HG02588 (cell line): ENCODE data around the gene MOV10L1.
A peak's percentile ranks its signal among the peaks of the same experiment; 100 is the strongest.

Experiments used
- ATAC-seq: cut with Tn5 transposase; IDR thresholded peaks from one replicate; pipeline ENCODE4 v1.9.1; 2021; ENCODE audit warnings: mild to moderate bottlenecking, moderate library complexity; ENCODE audit not compliant: unreplicated experiment

The MOV10L1 gene

GRCh38 chr22:50184902-50185374, 95.1 kb downstream of the MOV10L1 start:
- no peak for ATAC-seq

DNA sequence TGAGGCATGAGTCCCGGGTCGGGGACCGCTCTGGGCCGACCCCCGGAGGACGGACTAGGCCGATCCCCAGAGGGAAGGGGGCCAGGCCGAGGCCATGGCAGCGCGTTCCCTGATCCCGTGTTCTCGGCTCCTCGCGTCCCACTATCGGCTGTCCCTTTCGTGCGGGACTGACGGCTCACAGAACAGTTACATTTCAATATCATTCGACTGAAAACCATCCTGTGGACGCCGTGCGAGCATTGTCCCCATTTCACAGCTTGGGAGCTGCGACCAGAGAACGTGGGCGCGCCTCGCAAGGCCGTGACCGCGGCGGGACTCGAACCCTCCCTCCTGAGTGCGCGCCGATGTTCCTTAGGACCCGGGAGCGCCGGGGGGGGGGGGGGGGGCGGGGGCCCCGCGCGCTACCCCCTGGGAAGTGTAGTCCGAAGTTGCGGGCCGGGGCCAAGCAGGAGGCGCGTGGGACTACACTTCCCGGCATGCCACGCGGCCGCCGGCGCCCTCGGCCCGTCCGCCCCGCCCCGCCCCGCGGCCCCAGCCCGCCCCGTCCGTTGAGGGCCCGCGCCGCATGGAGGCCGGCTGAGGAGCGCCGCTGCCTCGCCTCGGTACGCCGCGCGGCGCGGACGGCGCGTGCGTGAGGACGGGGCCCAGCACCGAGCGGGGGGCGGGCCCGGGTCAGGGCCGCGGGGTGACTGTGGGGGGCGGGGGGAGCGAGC, 95.7 kb downstream of the MOV10L1 start, which contains the start of gene TRABD:
TRABD (plus strand) TSS at position 539 of the 713 bp plus-strand sequence. CDS start 7,148 bp downstream, outside the sequence.
- ATAC-seq, result peak; percentile 41

GRCh38 chr22:50186181-50186714, 96.4 kb downstream of the MOV10L1 start:
- ATAC-seq, result no peak

DNA sequence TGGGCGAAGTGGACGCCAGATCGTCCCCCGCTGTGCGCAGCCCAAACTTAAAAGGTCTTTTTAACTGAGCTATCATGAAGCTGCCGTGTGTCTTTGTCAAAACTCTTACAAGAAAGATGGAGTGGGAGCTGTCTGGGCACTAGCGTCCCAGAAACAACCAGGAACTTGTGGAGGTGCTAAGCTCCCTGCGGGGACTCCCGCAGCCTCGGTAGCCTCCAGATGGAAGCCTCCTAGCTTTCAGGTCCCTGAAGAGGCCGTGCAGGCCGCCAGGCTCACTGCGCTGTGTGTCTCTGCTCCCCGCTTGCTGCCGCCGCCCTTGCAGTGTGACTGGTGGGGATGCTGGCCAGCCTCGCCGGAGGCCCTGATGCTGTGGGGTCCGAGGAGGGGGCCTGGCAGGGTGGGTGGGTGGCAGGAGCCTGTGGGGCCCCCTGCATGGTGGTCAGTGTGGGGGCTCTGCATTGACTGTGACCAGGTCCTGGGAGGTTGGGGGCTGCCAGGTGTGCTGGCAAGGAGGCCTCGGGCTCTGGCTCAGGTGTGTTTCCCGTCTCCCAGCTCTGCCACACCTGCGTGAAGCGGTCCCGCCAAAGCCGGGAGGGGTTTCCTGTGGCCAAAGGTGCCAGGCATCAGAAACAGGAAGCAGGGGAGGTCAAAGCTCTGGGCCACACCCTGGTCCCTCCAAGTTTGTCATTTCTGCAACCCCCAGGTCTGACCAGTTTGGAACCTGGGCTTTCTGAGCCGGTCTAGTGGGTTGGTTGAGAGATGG, 97.1 kb downstream of the MOV10L1 start:
- no peak for ATAC-seq

- no peak for ATAC-seq
Observed at GRCh38 chr22:50188356-50188755, 98.5 kb downstream of the MOV10L1 start.

GRCh38 chr22:50189184-50189848, 99.5 kb downstream of the MOV10L1 start:
- no peak for ATAC-seq

DNA sequence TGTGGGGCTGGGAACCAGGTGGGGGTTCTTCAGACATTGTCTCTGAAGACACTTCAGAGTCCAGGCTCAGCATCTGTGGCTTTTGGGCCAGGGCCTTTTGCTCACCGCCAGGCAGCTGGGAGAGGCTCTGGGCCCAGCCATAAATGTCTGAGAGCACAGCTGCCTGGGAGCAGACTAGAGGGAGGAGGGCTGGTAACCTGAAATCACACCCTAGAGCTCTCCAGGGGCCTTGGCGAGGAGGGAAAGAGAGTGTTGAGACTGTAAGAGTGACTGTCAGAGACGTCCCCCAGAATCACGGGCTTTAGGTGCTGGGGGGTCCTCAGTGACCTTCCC, 100.0 kb downstream of the MOV10L1 start:
- no peak for ATAC-seq

GRCh38 chr22:50190182-50190940, 100.6 kb downstream of the MOV10L1 start:
- peak; percentile 35 for ATAC-seq

GRCh38 chr22:50190941-50191741, 101.3 kb downstream of the MOV10L1 start:
- no peak for ATAC-seq

GRCh38 chr22:50192436-50193204, 102.8 kb downstream of the MOV10L1 start:
- ATAC-seq, result no peak

DNA sequence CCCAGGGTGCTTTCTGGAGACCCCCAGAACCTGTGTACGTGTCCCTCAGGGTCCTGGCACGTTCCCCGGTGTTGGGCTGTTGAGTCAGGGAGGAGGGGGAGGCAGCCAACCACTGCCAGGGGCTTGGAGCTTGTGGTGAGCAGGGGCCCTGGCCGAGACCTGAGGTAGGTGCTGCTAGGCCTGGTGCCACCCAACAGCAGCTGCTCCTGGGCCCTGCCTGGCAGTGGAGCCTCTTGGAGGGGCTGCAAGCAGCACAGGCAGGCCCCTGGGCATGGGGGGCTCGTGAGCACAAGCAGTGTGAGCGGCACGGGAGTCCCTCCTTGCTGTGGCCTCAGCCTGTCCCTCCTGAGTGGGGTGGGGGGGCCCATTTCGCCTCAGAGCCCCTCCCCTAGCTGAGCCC, 103.8 kb downstream of the MOV10L1 start:
- ATAC-seq, result no peak

GRCh38 chr22:50194037-50194805, 104.4 kb downstream of the MOV10L1 start:
- ATAC-seq, result no peak

DNA sequence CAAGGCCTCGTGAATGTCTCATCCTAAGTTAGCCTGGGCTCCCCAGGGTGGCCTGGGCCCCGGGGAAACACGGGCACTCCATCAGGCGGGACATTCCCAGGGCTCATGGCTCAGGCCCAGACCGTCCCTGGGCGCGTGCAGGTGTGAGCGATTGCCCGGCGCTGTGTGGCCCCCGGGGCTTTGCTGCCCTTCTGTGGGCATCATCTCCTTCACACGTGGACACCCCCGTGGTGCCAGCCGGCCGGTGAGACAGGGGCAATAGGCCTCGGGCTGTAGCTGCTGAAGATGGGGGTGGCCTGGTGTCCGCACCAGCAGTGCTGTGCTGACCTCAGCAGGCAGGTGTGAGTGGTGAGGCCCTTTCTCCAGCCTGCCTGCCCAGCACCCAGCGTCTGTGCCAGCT, 106.5 kb downstream of the MOV10L1 start:
- no peak for ATAC-seq

DNA sequence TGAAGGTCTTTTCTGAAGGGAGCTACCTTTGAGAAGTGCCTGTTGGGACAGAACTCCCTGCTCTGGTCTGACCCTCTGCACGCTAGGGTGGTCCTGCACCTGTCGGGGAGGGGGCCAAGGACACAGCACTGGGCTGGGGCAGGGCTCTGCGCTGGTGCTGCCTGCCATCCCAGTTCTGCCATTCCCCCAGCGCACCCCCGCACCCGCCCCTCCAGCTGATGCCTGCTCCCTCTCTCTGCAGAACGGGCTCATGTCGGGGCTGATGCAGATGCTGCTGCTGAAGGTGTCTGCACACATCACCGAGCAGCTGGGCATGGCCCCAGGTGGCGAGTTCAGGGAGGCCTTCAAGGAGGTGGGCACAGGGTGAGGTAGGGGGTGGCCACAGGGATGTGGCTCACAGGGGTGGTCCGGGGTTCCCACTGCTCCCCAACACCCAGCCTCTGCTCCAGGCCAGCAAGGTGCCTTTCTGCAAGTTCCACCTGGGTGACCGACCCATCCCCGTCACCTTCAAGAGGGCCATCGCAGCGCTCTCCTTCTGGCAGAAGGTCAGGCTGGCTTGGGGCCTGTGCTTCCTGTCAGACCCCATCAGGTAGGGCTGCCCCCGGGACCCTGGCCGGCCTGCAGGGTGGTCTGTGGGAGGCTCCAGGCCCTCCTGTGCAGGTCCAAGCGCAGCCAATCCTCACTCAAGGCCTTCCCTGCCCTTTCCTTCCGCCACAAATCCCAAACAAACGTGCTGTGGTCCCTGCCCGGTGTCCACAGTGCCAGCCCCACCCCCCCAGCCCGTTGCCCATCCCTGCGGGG, 107.4 kb downstream of the MOV10L1 start:
- no peak for ATAC-seq

DNA sequence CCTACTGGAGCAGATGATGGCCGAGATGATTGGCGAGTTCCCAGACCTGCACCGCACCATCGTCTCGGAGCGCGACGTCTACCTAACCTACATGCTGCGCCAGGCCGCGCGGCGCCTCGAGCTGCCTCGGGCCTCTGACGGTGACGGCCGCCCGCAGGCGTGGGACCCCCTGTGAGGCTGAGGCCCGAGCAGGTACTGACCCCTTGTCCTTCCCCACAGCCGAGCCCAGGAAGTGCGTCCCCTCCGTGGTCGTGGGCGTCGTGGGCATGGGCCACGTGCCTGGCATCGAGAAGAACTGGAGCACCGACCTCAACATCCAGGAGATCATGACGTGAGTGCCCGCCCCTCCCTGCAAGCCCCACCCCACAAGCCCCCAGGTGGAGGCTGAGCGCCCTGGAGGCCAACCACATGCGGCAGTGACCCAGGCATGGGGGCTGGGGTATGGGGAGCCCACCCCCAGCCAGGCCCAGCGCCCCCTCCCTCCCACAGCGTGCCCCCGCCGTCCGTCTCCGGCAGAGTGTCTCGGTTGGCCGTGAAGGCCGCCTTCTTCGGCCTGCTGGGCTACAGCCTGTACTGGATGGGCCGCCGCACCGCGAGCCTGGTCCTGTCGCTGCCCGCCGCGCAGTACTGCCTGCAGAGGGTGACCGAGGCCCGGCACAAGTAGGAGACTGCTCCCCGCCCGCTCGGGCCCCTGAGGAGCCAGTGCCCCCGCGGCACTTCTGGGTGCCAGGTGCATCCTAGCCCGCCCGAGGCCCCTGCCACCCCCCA, 108.2 kb downstream of the MOV10L1 start:
- no peak for ATAC-seq

DNA sequence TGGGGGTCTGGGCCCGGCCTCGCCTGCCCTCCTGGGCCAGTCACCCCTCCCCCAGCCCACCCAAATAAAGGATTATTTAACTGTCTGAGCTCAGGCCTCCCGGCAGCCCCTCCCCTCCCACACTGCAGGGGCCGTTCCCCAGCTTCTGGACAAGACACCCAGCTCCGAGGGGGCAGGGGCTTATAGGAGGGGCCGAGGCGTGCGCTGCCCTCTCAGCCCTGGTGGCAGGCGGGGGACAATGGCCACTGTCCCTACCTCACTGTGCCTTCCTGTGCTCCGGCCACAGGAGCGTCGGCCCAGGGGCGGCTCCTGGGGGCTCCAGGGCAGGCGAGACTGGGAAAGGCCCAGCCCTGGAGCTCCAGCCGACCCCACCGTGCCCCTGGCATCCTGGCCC, 108.8 kb downstream of the MOV10L1 start:
- ATAC-seq, result no peak

- ATAC-seq, result no peak
Observed at GRCh38 chr22:50199251-50199721, 109.5 kb downstream of the MOV10L1 start.
